Upper lobe of left lung (tissue), 6 donors: ENCODE measurements around the gene ANXA2. TPM values are rescaled to one million over a fixed set of nuclear protein-coding genes. Genes with fewer than 3 reads are reported as not detected.

Experiments
- ATAC-seq, 2 donors: fragments of 200-7000 bp; cut with Tn5 transposase; one replicate each; pipeline ENCODE4 v1.9.1; 2022; ENCODE audit warnings: mild to moderate bottlenecking in 2 of 2, moderate library complexity in 2 of 2; ENCODE audit not compliant: low FRiP score in 2 of 2
- DNase-seq, 2 donors: peaks; one replicate each; pipeline ENCODE4 v3.0.0-alpha.2; 2019 to 2020
- H3K27ac ChIP-seq, 4 donors: fragments of 200-600 bp; sonication (generic); one replicate each; pipeline ENCODE4 v1.5.1; 2016 to 2019
- H3K27me3 ChIP-seq, 4 donors: fragments of 200-600 bp; sonication (generic); one replicate each; pipeline ENCODE4 v1.5.1; 2017 to 2019
- H3K36me3 ChIP-seq, 4 donors: fragments of 200-600 bp; sonication (generic); one replicate each; pipeline ENCODE4 v1.5.1; 2016 to 2019
- H3K4me1 ChIP-seq, 4 donors: fragments of 200-600 bp; sonication (generic); one replicate each; pipeline ENCODE4 v1.5.1; 2018 to 2019
- H3K4me3 ChIP-seq, 4 donors: fragments of 200-600 bp; sonication (generic); one replicate each; pipeline ENCODE4 v1.5.1; 2017 to 2019; ENCODE audit warnings: mild to moderate bottlenecking in 2 of 4, moderate library complexity in 1 of 4
- H3K9me3 ChIP-seq, 4 donors: fragments of 200-600 bp; sonication (generic); one replicate each; pipeline ENCODE4 v1.5.1; 2018 to 2019
- EP300 ChIP-seq, 4 donors: sonication (generic); formaldehyde crosslinking; IDR thresholded peaks; one replicate each; pipeline ENCODE4 v1.5.1; 2017; ENCODE audit warnings: antibody characterized with exemption in 4 of 4, control low read depth in 2 of 4
- POLR2A ChIP-seq, 4 donors: fragments of 450-650 bp; IDR thresholded peaks; one replicate each; pipeline ENCODE4 v1.5.1; 2016 to 2017; ENCODE audit warnings: antibody characterized with exemption in 4 of 4, mild to moderate bottlenecking in 2 of 4
- POLR2AphosphoS5 ChIP-seq, 2 donors: sonication (generic); formaldehyde crosslinking; IDR thresholded peaks; one replicate each; pipeline ENCODE4 v1.5.1; 2017; ENCODE audit warnings: antibody characterized with exemption in 2 of 2
- WGBS, 2 donors: methylation state at CpG; one replicate each; pipeline ENCODE4 v1.1.5; 2017 to 2018; 5-methylcytosine and 5-hydroxymethylcytosine counted together
- total RNA-seq, 6 donors: library from RNA; depleted of rRNA in 4 of 6; stranded (reverse); fragments of >200 nt in 4 of 6; gene quantifications; one replicate each; pipeline versions ENCODE4 v1.1.0 to v1.2.1, GENCODE V29; 2016 to 2021
- TF ChIP-seq, protein P1 (sequence below), 6 experiments: fragments of 450-650 bp in 4 of 6; fragments of 200-600 bp in 2 of 6; sonication (generic) in 2 of 6; IDR thresholded peaks; one replicate each; pipeline ENCODE4 v1.5.1; 2016 to 2019; ENCODE audit warnings: antibody characterized with exemption in 6 of 6
- donor health status: DM: no; HTN: no; CAD: no; lungs with moderate emphysema.
- donor health status: DM: no; HTN: yes; CAD: no; lungs with severe emphysema.

ANXA2 gene
- total RNA-seq, 6 donors from 2014 or later, result 394 to 1,774 (median 1,094) TPM

GRCh38 chr15:60372756-60373155 is 25.0 kb downstream of the ANXA2 start:
- peaks cover 50 to 62% (median 56%) of the 10 kb centered on the region in 4 donors for H3K4me1 ChIP-seq
- 88 to 95% methylated on average over 1 of the region's 1 CpG for WGBS, 2 donors
- H3K4me3 ChIP-seq, result no peak overlapping the region
- H3K27me3 ChIP-seq, result no peaks in the 10 kb centered on the region
- no peak for ATAC-seq
- H3K36me3 ChIP-seq, result peaks cover 4 to 60% (median 26%) of the 10 kb centered on the region in 4 donors
- no peak for DNase-seq
- H3K9me3 ChIP-seq, result no peaks in the 10 kb centered on the region
- H3K27ac ChIP-seq, result peak overlapping the region; percentile 44 to 77 (median 68)
- TF ChIP-seq, protein P1, sequence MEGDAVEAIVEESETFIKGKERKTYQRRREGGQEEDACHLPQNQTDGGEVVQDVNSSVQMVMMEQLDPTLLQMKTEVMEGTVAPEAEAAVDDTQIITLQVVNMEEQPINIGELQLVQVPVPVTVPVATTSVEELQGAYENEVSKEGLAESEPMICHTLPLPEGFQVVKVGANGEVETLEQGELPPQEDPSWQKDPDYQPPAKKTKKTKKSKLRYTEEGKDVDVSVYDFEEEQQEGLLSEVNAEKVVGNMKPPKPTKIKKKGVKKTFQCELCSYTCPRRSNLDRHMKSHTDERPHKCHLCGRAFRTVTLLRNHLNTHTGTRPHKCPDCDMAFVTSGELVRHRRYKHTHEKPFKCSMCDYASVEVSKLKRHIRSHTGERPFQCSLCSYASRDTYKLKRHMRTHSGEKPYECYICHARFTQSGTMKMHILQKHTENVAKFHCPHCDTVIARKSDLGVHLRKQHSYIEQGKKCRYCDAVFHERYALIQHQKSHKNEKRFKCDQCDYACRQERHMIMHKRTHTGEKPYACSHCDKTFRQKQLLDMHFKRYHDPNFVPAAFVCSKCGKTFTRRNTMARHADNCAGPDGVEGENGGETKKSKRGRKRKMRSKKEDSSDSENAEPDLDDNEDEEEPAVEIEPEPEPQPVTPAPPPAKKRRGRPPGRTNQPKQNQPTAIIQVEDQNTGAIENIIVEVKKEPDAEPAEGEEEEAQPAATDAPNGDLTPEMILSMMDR (IDR thresholded peaks at IDR 0.05), result no peak
- TF ChIP-seq POLR2A (IDR thresholded peaks at IDR 0.05) (no peak), POLR2AphosphoS5 (IDR thresholded peaks at IDR 0.05) (no peak), EP300 (IDR thresholded peaks at IDR 0.05) (no peak)

- TF ChIP-seq, protein P1 (IDR thresholded peaks at IDR 0.05), result no peak
- no peak for TF ChIP-seq POLR2A (IDR thresholded peaks at IDR 0.05)
- no peak for TF ChIP-seq EP300 (IDR thresholded peaks at IDR 0.05)
- no peak for TF ChIP-seq POLR2AphosphoS5 (IDR thresholded peaks at IDR 0.05)
- Histone ChIP-seq H3K9me3 (no peaks in the 10 kb centered on the region), H3K4me3 (no peak overlapping the region), H3K36me3 (peaks cover 4 to 54% (median 24%) of the 10 kb centered on the region in 4 donors), H3K27me3 (no peaks in the 10 kb centered on the region), H3K27ac (peak overlapping the region; percentile 61 to 77 (median 68)), H3K4me1 (peaks cover 50 to 62% (median 56%) of the 10 kb centered on the region in 4 donors)
- WGBS, 2 donors, result 88 to 94% methylated on average over 4 of the region's 4 CpGs
- DNase-seq (no peak), ATAC-seq (no peak)
These were observed 25.6 kb downstream of the ANXA2 start for GRCh38 chr15:60372227-60372626.

- peak in 1 of 2 donors; percentile 51 for DNase-seq
- no peaks in the 10 kb centered on the region for H3K9me3 ChIP-seq
- H3K4me1 ChIP-seq, result peaks cover 47 to 62% (median 54%) of the 10 kb centered on the region in 4 donors
- H3K36me3 ChIP-seq, result peaks cover under 1 to 46% (median 19%) of the 10 kb centered on the region in 4 donors
- WGBS, 2 donors, result 59 to 66% methylated on average over 20 of the region's 20 CpGs
- H3K27me3 ChIP-seq, result no peaks in the 10 kb centered on the region
- H3K4me3 ChIP-seq, result no peak overlapping the region
- peak overlapping the region; percentile 61 to 77 (median 68) for H3K27ac ChIP-seq
- peak; percentile 45 to 84 for ATAC-seq
- TF ChIP-seq EP300 (IDR thresholded peaks at IDR 0.05) (peak in 2 of 4 donors; percentile 34 to 66), POLR2A (IDR thresholded peaks at IDR 0.05) (no peak), POLR2AphosphoS5 (IDR thresholded peaks at IDR 0.05) (peak; percentile 73 to 83)
These were observed 26.4 kb downstream of the ANXA2 start for GRCh38 chr15:60371175-60372051.

- TF ChIP-seq POLR2AphosphoS5 (IDR thresholded peaks at IDR 0.05) (no peak), EP300 (IDR thresholded peaks at IDR 0.05) (no peak), POLR2A (IDR thresholded peaks at IDR 0.05) (no peak)
- WGBS, 2 donors, result 29 to 46% methylated on average over 1 of the region's 1 CpG
- peaks cover 46 to 62% (median 52%) of the 10 kb centered on the region in 4 donors for H3K4me1 ChIP-seq
- DNase-seq (no peak), ATAC-seq (no peak)
- peaks cover 0 to 40% (median 14%) of the 10 kb centered on the region in 4 donors for H3K36me3 ChIP-seq
- H3K27me3 ChIP-seq, result no peaks in the 10 kb centered on the region
- H3K9me3 ChIP-seq, result no peaks in the 10 kb centered on the region
- no peak overlapping the region for H3K4me3 ChIP-seq
- peak overlapping the region; percentile 61 to 77 (median 68) for H3K27ac ChIP-seq
These were observed 27.0 kb downstream of the ANXA2 start for GRCh38 chr15:60370869-60371136.

DNA sequence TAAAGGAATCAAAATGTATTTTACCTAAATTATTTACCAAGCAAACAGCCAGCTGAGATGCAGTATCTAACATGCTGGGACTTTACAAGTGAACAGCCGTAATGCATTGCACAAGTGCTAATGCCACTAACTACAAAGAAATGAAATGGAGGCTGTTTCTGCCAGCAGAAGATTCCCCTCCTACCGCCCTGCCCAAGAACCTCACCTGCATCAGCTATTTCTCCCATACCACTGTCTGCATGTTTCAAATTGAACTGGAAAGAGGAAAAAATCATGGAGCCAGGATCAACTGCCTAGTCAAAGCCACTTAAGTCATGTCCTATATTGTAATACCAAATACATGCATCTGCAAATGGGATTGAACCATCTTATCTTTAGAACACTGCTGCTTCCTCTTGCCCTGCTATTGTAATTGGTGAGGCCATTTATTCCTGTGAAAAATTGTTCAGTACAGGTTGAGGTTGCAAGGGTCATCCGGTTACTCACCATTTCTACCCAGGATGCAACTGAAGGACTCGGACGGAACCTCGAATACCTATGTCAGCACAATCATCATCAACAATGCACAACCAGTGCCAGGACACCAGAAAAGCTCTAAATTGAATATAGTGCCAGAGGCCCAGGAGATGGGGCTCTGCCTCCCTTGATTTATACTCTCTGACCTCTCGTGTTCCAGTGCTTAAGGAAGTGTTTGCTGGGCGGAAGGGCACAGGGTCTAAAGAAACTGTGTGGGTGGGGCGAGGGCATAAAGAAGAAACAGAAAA is 27.5 kb downstream of the ANXA2 start:
- H3K27me3 ChIP-seq, result no peaks in the 10 kb centered on the region
- DNase-seq, result no peak
- H3K36me3 ChIP-seq, result peaks cover 0 to 40% (median 12%) of the 10 kb centered on the region in 4 donors
- ATAC-seq, result peak in 1 of 2 donors; percentile 52
- peak overlapping the region; percentile 61 to 77 (median 68) for H3K27ac ChIP-seq
- no peaks in the 10 kb centered on the region for H3K9me3 ChIP-seq
- peaks cover 43 to 56% (median 49%) of the 10 kb centered on the region in 4 donors for H3K4me1 ChIP-seq
- H3K4me3 ChIP-seq, result no peak overlapping the region
- no peak for TF ChIP-seq POLR2A (IDR thresholded peaks at IDR 0.05)
- TF ChIP-seq, protein P1 (IDR thresholded peaks at IDR 0.05), result no peak
- peak in 1 of 4 donors; percentile 28 for TF ChIP-seq EP300 (IDR thresholded peaks at IDR 0.05)
- peak; percentile 49 to 64 for TF ChIP-seq POLR2AphosphoS5 (IDR thresholded peaks at IDR 0.05)
- 67 to 76% methylated on average over 9 of the region's 9 CpGs for WGBS, 2 donors
